GM18511 (cell line): ENCODE data around the gene RBM34.
A peak's percentile ranks its signal among the peaks of the same experiment; 100 is the strongest.
"Not testable (repeated sequence)": the region's sequence is repeated elsewhere in the genome, so short reads cannot be mapped to it uniquely, and the experiment has no call there.

ENCODE experiments used
- ATAC-seq: cut with Tn5 transposase; IDR thresholded peaks from one replicate; pipeline ENCODE4 v1.9.1; 2021; ENCODE audit warnings: mild to moderate bottlenecking, moderate library complexity; ENCODE audit not compliant: unreplicated experiment

RBM34 gene, protein sequence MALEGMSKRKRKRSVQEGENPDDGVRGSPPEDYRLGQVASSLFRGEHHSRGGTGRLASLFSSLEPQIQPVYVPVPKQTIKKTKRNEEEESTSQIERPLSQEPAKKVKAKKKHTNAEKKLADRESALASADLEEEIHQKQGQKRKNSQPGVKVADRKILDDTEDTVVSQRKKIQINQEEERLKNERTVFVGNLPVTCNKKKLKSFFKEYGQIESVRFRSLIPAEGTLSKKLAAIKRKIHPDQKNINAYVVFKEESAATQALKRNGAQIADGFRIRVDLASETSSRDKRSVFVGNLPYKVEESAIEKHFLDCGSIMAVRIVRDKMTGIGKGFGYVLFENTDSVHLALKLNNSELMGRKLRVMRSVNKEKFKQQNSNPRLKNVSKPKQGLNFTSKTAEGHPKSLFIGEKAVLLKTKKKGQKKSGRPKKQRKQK

DNA sequence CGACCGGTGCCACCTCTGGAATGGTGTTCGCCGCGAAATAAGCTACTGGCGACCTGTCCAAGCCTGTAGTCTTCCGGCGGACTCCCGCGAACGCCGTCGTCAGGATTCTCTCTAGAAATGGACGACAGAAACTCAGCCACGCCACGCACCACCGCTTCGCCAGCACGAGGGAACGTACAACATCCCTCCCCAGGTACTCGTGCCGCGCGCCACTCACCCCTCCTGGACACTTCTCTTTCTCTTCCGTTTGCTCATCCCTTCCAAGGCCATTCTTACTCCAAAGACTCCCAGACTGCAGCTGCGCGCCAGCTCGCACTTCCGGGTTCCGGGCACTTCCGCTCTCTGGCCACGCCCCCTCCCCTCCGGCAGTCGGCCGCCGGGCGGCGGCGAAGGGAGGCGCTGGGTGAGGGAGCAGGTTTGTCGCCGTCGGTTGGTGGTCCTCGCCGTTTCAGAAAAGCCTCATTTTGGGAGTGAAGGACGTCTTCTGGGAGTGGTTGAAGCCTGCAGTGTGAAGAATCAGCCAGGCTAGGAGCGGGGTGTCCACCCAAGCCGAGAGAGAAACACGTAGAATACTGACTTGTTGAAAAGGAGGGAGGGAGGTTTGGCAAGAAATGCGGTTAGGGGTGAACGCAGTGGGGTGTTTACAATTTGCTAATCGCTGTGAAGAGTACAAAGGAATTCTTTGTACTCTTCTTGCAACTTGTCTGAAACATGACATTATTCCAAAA is at the start of gene RBM34:
Gene RBM34, minus strand, starts transcription at position 294 of the 728 bp plus-strand sequence. Its CDS starts 24 bp downstream, at position 270.
- ATAC-seq, result peak; percentile 95

GRCh38 chr1:235207209-235207565 is 46.1 kb upstream of the RBM34 start:
- ATAC-seq, result no peak

DNA sequence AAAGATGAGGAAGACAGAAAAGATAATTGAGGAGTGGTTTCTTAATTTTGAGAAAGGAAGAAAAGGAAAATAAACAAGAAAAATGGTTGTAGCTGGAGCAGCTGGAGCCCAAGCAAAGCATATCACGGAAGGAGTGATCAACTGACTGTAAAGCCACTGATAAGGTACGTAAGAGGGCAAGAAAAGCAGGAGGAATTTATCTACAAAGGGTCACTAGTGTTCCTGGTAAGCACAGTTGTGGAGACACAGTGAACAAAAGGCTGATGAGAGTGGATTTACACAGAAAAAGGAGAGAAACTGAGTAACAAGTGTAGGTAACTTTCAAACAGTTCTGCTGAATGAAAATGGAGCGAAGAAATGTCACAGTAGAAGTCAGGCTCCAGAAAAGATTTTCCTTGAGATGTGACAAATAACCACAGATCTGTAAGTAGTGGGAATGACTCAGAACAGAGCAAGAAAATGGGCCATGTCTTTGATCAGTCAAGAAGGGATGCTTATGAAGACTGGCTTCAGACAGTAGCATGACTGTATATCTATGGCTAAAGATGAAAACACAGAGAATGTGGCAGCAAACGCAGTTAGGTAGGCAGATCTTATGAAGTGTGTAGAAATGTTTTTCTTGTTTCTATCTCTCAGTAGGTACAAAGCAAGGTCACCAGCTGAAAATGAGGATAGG is 45.6 kb upstream of the RBM34 start:
- ATAC-seq, result no peak

DNA sequence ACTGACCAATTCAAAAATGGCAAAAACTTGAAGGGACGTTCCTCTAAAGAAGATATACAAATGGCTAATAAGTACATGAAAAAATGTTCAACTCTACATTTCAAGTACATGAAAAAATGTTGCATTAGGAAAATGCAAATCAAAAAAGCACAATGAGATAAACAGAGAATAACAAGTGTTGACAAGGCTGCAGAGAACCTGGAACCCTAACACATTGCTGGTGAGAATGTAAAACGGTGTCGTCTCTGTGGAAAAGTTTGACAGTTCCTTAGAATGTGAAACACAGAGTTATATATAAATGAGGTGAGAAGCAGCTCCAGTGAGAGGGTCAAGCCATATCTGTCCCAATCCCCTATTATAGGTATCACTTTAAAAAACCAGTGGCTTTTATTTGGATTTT is 44.6 kb upstream of the RBM34 start:
- no peak for ATAC-seq

DNA sequence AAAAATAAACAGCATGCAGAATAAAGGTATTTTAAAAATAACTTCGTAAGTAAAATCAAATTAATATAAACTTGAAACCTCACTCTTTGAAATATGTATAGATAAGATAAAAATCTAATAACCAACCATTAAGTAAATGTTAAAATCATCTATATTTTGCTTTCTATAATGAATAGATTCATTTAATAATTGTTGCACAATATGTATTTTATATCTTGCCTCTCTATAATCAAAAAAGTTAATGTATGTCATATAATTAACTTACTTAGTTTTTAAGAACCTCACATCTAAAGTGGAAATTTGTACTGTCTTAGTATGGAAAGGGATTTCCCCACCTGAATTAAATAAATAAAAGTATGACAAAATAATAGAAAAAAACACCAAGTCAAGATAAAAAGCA is 42.4 kb upstream of the RBM34 start:
- no peak for ATAC-seq

- ATAC-seq, result not testable (repeated sequence)
Measured at GRCh38 chr1:235202447-235202846, 41.4 kb upstream of the RBM34 start.

DNA sequence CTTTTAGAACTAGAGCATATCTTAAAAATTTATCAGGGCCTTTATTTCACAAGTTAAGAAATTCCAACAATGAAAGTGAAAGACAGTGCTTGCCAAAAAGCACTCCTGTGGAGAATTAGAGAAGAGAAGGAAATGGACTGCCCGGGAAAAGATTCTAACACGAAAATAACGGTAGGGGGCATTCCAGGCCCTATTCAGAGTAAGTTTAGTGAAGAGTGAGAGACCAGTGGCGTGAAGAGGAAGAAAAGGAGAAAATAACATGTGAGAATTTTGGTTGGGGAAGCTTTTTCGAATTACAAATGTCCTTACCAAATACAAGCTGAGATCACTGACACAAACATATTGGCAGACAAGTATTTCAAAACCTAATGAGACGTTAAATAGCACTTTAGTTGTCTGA is 38.4 kb upstream of the RBM34 start:
- no peak for ATAC-seq

- no peak for ATAC-seq
Measured at GRCh38 chr1:235190431-235190830, 29.4 kb upstream of the RBM34 start.

DNA sequence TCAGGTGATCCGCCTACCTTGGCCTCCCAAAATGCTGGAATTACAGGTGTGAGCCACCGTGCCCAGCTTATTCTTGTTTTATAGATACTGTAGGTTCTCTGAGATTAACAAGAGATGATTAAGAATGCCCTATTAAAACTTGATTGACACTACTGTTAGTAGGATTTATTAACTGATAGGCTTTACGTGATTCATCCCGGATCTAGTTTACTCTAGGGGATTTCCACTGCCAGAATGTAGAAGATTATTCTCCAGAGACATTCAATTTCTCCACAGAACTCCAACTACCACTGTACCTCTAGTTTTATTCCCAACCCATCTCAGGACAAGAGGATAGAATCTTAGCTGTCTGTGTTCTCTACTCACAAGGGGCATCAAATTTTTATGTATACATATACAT is 26.3 kb upstream of the RBM34 start:
- no peak for ATAC-seq

- no peak for ATAC-seq
Measured at GRCh38 chr1:235181561-235182245, 20.7 kb upstream of the RBM34 start.

- ATAC-seq, result no peak
Measured at GRCh38 chr1:235180916-235181460, 19.9 kb upstream of the RBM34 start.

DNA sequence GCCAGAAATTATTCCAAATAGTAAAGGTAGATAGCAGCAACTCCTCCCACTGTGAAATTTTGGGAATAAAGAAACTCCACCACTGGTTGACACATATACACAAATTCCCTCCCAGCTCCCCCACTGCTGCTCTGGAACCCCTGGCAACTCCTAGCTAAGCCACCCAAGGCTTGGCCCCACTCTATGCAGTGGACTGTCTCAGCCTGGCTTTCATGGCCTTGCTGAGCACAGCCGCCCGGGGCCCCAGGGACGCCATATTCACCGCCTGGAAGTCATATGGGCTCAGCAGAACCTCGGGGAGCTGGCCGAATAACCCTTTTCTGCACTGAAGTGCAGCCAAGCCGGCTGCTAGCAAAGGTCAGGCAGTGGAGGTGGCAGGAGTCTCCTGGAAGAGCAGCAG is 15.4 kb upstream of the RBM34 start:
- ATAC-seq, result no peak

- no peak for ATAC-seq
Measured at GRCh38 chr1:235169986-235170385, 8.9 kb upstream of the RBM34 start.

DNA sequence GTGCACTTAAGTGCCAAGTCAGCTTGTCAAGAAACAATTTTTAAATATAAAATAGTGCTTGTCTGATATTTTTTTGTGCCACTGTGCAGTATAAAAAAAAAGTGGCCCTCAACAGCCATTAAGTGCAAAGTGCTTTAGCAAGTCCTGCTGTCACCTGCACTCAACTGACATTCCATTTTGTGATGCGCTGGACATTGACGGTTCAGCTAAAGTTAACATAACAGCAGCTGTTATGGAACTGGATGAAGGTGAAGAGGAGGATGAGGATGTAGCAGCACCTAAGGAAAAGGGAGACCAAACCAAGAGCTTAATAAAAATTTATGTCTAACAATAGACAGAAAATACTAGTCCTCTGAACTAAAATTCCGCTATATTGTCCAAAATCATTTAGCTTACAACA is 7.3 kb upstream of the RBM34 start:
- no peak for ATAC-seq

GRCh38 chr1:235161685-235162327 is 756 bp upstream of the RBM34 start:
- no peak for ATAC-seq

- ATAC-seq, result peak; percentile 44
Measured at GRCh38 chr1:235160383-235160956, 580 bp downstream of the RBM34 start.

- ATAC-seq, result not testable (repeated sequence)
Measured at GRCh38 chr1:235159930-235160329, 1.1 kb downstream of the RBM34 start.

GRCh38 chr1:235159284-235159683 is 1.8 kb downstream of the RBM34 start:
- not testable (repeated sequence) for ATAC-seq

DNA sequence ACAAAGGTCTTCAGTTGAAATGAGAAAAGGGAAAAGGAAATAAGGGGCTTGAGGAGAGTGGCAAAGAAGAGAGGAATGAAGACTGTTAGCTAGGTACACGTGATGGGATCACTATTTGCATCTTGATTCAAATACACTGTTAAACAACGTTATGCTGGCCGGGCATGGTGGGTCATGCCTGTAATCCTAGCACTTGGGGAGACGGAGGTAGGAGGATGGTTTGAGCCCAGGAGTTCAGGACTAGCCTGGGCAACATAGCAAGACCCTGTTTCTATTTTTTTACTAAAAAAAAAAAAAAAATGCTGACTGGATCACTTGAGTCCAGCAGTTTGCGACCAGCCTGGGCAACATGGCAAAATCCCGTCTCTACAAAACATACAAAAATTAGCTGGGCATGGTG is 2.4 kb downstream of the RBM34 start:
- no peak for ATAC-seq

GRCh38 chr1:235157150-235157549 is 3.9 kb downstream of the RBM34 start:
- no peak for ATAC-seq
